K562 (cell line): ENCODE data around the gene TUBB4B. TPM values are rescaled to one million over a fixed set of nuclear protein-coding genes. Genes with fewer than 3 reads are reported as not detected.

Source experiments
- AFF1 ChIP-seq, 2 experiments: fragments of 450-650 bp; IDR thresholded peaks; 2 replicates each; pipeline ENCODE4 v1.6.1; 2018; ENCODE audit warnings: mild to moderate bottlenecking in 2 of 2, low read depth in 1 of 2; ENCODE audit not compliant: partially characterized antibody in 2 of 2
- CAMTA2 ChIP-seq: fragments of 250-450 bp; sonication (Bioruptor Pico); conservative IDR thresholded peaks from 2 replicates; pipeline ENCODE4 v1.5.1; 2022
- CSDE1 ChIP-seq, 2 experiments: fragments of 450-650 bp; IDR thresholded peaks; 2 replicates each; pipeline ENCODE4 v1.6.1; 2016; ENCODE audit warnings: mild to moderate bottlenecking in 1 of 2
- DEAF1 ChIP-seq: fragments of 450-650 bp; formaldehyde crosslinking; IDR thresholded peaks from 2 replicates; pipeline ENCODE4 v1.4.0; 2020; ENCODE audit warnings: mild to moderate bottlenecking, moderate library complexity
- E2F6 ChIP-seq, 2 experiments: IDR thresholded peaks; 2 replicates each; pipeline ENCODE4 v1.6.1; 2011; ENCODE audit warnings: borderline replicate concordance in 1 of 2, control low read depth in 1 of 2, low read depth in 1 of 2, low read length in 1 of 2, mild to moderate bottlenecking in 1 of 2, mixed read lengths in 1 of 2, moderate library complexity in 1 of 2; ENCODE audit not compliant: insufficient read depth in 1 of 2, insufficient read length in 1 of 2, poor library complexity in 1 of 2, severe bottlenecking in 1 of 2; ENCODE audit errors: extremely low read depth in 1 of 2
- FIP1L1 ChIP-seq: fragments of 200-400 bp; formaldehyde crosslinking; IDR thresholded peaks from 2 replicates; pipeline ENCODE4 v1.6.1; 2018; ENCODE audit warnings: mild to moderate bottlenecking, low read depth, low read length; ENCODE audit not compliant: poor library complexity, severe bottlenecking
- FOXP4 ChIP-seq: sonication (generic); formaldehyde crosslinking; IDR thresholded peaks from 2 replicates; pipeline ENCODE4 v1.8.0; 2022; ENCODE audit warnings: mild to moderate bottlenecking, missing genetic modification reagents, borderline replicate concordance
- HDAC1 ChIP-seq, 2 experiments: fragments of 450-650 bp; IDR thresholded peaks; 2 replicates each; pipeline ENCODE4 v1.6.1; 2016 to 2017; ENCODE audit warnings: inconsistent platforms in 1 of 2, mild to moderate bottlenecking in 1 of 2, moderate library complexity in 1 of 2
- HDAC8 ChIP-seq: fragments of 450-650 bp; IDR thresholded peaks from 2 replicates; pipeline ENCODE4 v1.6.1; 2016; ENCODE audit warnings: mild to moderate bottlenecking, missing genetic modification characterization, moderate library complexity, missing compliant biosample characterization
- HNRNPL ChIP-seq: fragments of 200-400 bp; formaldehyde crosslinking; IDR thresholded peaks from 2 replicates; pipeline ENCODE4 v1.6.1; 2017; ENCODE audit warnings: low read depth, mild to moderate bottlenecking, low read length
- MYNN ChIP-seq, 2 experiments: sonication (generic); formaldehyde crosslinking in 1 of 2; IDR thresholded peaks; 2 replicates each; pipeline versions ENCODE4 v1.5.0 to v1.6.1; 2016 to 2020; ENCODE audit warnings: antibody characterized with exemption in 1 of 2, missing genetic modification reagents in 1 of 2
- NCOR1 ChIP-seq: fragments of 450-650 bp; IDR thresholded peaks from 2 replicates; pipeline ENCODE4 v1.6.1; 2016; ENCODE audit warnings: mild to moderate bottlenecking, moderate library complexity
- NRF1 ChIP-seq, 2 experiments: fragments of 450-650 bp; IDR thresholded peaks in 1 of 2; conservative IDR thresholded peaks in 1 of 2; 2 replicates each; pipeline ENCODE4 v1.6.1; 2014; ENCODE audit warnings: mild to moderate bottlenecking in 2 of 2
- POLR2AphosphoS2 ChIP-seq: IDR thresholded peaks from 2 replicates; pipeline ENCODE4 v1.6.1; 2012; ENCODE audit warnings: low read length, improper control_type of control experiment
- PTBP1 ChIP-seq: fragments of 200-400 bp; formaldehyde crosslinking; IDR thresholded peaks from 2 replicates; pipeline ENCODE4 v1.6.1; 2017; ENCODE audit warnings: low read depth, low read length
- SRF ChIP-seq, 2 experiments: fragments of 250-450, 450-650 bp in 1 of 2; sonication (Bioruptor Pico) in 1 of 2; sonication (generic) in 1 of 2; formaldehyde crosslinking; IDR thresholded peaks; 2 replicates each; pipeline versions ENCODE4 v1.5.0 to v1.5.1; 2020 to 2022; ENCODE audit warnings: mild to moderate bottlenecking in 1 of 2, missing genetic modification reagents in 1 of 2
- STAT5A ChIP-seq: IDR thresholded peaks from 2 replicates; pipeline ENCODE4 v1.6.1; 2012; ENCODE audit warnings: low read length, inconsistent platforms, borderline replicate concordance
- ZNF316 ChIP-seq: fragments of 450-650 bp; IDR thresholded peaks from 2 replicates; pipeline ENCODE4 v1.6.1; 2016
- polyA plus RNA-seq, 8 experiments: library from polyadenylated mRNA; depleted of rRNA in 4 of 8; stranded (reverse) in 5 of 8; unstranded in 3 of 8; fragments of >200 nt; fragmentation: Nextera tagmentation in 2 of 8; fragmentation: Illumina TruSeq in 1 of 8; extraction: Ambion mirVana in 2 of 8; extraction: Trizol in 1 of 8; gene quantifications; 2 replicates each; pipeline versions ENCODE4 v1.2.1 to v1.2.3, GENCODE V29; 2011 to 2014; ENCODE audit warnings: inconsistent platforms in 1 of 8, missing spikeins in 1 of 8
- total RNA-seq, 7 experiments: library from RNA; depleted of rRNA in 6 of 7; stranded (reverse); fragments of >200 nt in 6 of 7; fragmentation: Illumina TruSeq in 2 of 7; extraction: Trizol in 2 of 7; gene quantifications; 2 replicates each; pipeline versions ENCODE4 v1.2.1 to v1.2.3, GENCODE V29; 2011 to 2021; ENCODE audit warnings: low replicate concordance in 1 of 7

TUBB4B gene
- total and polyA plus RNA-seq, 9 of the 15 experiments (the other 6 are each of a cell fraction or from before 2014, with no cell fraction given): 24.1 to 443 (median 268) TPM

GRCh38 chr9:137218754-137219271 lies 22.3 kb upstream of the TUBB4B start (continued):
- TF ChIP-seq AFF1 (IDR thresholded peaks at IDR 0.05; ENCODE audit: low read depth in 1 of 2, partially characterized antibody in 2 of 2) (no peak), ZNF316 (peak; percentile 33), NRF1 (conservative IDR thresholded peaks at IDR 0.05 in 1 of 2, IDR thresholded peaks at IDR 0.05 in 1 of 2) (peak; percentile 31 to 55), HDAC8 (tag) (peak; percentile 58; the same call in 1 of the 2 replicates), CSDE1 (IDR thresholded peaks at IDR 0.05) (no peak), HNRNPL (peak; percentile 61; the same call in 1 of the 2 replicates), CAMTA2 (no peak), STAT5A (peak; percentile 49; the same call in 1 of the 2 replicates), PTBP1 (no peak), DEAF1 (CRISPR knock-in tag) (no peak), POLR2AphosphoS2 (peak; percentile 74; the same call in 1 of the 2 replicates), FOXP4 (no peak), E2F6 (IDR thresholded peaks at IDR 0.05; ENCODE audit: borderline replicate concordance in 1 of 2, extremely low read depth in 1 of 2, insufficient read depth in 1 of 2, insufficient read length in 1 of 2, low read depth in 1 of 2, low read length in 1 of 2, poor library complexity in 1 of 2, severe bottlenecking in 1 of 2) (peak in 1 of 2 experiments; percentile 28), HDAC1 (IDR thresholded peaks at IDR 0.05) (peak in 1 of 2 experiments; percentile 91; a peak in 2 of 4 replicates), SRF (CRISPR knock-in tag; IDR thresholded peaks at IDR 0.05) (0 out of 4 replicates have a peak, but pooled peaks of 1 of the 2 experiments have one; percentile 48), NCOR1 (peak; percentile 70), FIP1L1 (no peak), MYNN (IDR thresholded peaks at IDR 0.05) (peak; percentile 97), MYNN (CRISPR knock-in tag; IDR thresholded peaks at IDR 0.05) (no peak)
